ENCODE data around the gene TMEM259. TPM values are rescaled to one million over a fixed set of nuclear protein-coding genes. Genes with fewer than 3 reads are reported as not detected.

TMEM259 gene
- total and polyA plus RNA-seq, 8 donors, result 74.2 to 154 (median 101) TPM

DNA sequence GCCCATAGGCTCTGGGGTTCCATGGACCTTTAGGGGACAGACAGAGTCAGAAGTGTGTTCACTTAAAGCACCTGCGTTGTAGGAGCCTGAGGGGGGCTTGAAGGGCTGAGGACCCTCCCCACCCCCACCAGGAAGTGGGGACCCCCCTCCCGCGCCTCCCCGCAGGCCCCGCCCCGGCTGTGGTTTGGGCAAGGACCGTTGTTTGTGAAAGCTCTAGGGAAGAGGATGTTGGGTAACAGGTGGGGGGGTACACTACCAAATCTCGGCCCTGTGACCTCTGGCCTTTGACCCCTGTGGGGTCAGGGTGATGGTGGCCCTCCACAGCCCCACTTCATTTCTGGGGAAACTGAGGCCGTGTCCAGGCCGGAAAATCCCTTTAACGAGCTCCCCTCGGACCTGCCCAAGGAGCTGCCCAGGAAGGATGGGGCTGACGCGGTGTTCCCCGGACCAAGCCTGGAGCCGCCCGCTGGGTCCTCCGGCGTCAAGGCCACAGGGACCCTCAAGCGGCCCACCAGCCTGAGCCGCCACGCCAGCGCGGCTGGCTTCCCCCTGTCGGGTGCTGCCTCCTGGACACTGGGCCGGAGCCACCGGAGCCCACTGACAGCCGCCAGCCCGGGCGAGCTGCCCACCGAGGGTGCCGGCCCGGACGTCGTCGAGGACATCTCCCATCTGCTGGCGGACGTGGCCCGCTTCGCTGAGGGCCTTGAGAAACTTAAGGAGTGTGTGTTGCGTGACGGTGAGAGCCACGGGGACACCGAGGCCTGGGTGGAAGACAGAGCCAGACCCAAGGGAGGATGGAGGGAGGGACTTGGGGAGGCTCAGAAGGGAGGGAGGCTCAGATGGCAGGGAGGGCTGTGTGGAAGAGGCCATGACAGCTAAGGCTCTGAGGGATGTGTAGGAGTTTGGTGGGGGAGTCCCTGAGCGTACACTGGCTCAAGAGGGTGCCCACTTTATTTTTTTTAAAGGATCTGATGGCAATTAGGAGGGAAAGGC is 47.4 kb upstream of the TMEM259 start:
- Histone ChIP-seq H3K27ac (peak overlapping the region; percentile 75 to 92), H3K4me3 (peak overlapping the region; percentile 41 to 85), H3K36me3 (peaks cover 0 to 27% of the 10 kb centered on the region in 2 donors), H3K27me3 (peaks cover 10 to 41% of the 10 kb centered on the region in 2 donors), H3K9me3 (no peaks in the 10 kb centered on the region), H3K4me1 (peaks cover 6 to 89% of the 10 kb centered on the region in 2 donors)
- TF ChIP-seq, protein P1, sequence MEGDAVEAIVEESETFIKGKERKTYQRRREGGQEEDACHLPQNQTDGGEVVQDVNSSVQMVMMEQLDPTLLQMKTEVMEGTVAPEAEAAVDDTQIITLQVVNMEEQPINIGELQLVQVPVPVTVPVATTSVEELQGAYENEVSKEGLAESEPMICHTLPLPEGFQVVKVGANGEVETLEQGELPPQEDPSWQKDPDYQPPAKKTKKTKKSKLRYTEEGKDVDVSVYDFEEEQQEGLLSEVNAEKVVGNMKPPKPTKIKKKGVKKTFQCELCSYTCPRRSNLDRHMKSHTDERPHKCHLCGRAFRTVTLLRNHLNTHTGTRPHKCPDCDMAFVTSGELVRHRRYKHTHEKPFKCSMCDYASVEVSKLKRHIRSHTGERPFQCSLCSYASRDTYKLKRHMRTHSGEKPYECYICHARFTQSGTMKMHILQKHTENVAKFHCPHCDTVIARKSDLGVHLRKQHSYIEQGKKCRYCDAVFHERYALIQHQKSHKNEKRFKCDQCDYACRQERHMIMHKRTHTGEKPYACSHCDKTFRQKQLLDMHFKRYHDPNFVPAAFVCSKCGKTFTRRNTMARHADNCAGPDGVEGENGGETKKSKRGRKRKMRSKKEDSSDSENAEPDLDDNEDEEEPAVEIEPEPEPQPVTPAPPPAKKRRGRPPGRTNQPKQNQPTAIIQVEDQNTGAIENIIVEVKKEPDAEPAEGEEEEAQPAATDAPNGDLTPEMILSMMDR (IDR thresholded peaks at IDR 0.05), result no peak
- DNase-seq, result peak in 2 of 4 donors; percentile 68 to 92
- ATAC-seq, result no peak
- intact Hi-C loops (cut with DNase I), result no loop called here

DNA sequence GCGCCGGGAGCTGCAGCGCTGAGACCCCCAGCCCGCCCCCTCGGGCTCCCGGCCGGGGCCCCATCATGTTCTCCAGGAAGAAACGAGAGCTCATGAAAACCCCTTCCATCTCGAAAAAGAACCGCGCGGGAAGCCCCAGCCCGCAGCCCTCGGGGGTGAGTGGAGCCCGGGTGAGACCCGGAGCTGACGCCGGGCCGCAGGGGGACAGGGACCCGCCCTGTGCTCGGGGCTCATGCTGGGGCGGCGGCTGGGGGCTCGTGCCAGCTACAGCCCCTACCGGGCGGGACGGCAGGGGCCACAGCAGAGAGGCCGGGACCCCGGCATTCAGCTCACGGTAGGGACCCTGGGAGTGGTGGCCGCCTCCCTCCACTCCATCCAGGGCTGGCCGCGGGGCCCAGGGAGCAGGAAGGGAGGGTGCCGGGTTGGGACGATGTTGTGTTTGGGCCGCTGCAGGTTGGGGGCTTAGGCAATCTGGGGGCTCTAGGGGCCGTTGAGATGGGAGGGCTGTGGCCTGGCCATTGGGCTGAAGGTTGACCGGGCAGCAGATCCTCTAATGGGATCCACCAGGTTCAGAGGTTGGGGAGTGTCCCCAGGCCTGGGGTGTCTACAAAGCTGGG is 46.5 kb upstream of the TMEM259 start:
- peak overlapping the region; percentile 75 to 92 for H3K27ac ChIP-seq
- ATAC-seq (no peak), DNase-seq (no peak)
- intact Hi-C loops (cut with DNase I), result no loop called here
- H3K36me3 ChIP-seq, result peaks cover 0 to 19% of the 10 kb centered on the region in 2 donors
- H3K4me3 ChIP-seq, result peak overlapping the region; percentile 41 to 85
- no peaks in the 10 kb centered on the region for H3K9me3 ChIP-seq
- H3K27me3 ChIP-seq, result peaks cover 10 to 41% of the 10 kb centered on the region in 2 donors
- TF ChIP-seq, protein P1 (IDR thresholded peaks at IDR 0.05), result no peak
- peaks cover 6 to 82% of the 10 kb centered on the region in 2 donors for H3K4me1 ChIP-seq

DNA sequence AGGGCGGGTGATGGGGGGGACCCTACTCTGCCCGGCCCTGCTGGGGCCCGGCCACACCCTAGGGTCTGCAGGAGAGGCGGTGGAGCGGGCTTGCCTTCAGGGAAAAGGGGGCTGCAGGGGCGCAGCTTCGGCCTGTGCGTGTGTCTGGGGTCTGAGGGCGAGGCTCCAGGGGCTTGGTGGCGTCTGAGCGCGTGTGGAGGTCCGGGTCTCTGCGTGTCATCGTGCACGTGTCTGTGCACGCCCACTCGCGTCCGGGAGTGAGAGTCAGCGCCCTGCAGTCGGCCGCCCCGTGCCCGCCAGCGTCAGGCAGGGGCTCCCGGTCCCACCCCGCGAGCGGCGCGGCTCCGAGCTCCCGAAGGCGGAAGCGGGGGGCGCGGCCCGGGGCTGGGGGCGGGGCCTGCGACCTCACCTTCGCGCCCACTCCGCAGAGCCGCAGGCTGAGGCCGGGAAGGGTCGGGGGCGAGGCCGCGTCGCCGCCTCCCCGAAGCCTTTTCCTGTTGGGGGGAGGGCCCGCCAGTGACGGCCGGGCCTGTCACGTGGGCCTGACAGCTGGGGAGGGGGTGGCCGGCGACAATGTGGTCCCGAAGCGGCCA is 45.9 kb upstream of the TMEM259 start, which contains the start of gene ARHGAP45:
Gene ARHGAP45 (plus strand): TSS at position 420 of the 593 bp plus-strand sequence. CDS start 239 bp downstream, outside the sequence.
- peaks cover 10 to 41% of the 10 kb centered on the region in 2 donors for H3K27me3 ChIP-seq

DNA sequence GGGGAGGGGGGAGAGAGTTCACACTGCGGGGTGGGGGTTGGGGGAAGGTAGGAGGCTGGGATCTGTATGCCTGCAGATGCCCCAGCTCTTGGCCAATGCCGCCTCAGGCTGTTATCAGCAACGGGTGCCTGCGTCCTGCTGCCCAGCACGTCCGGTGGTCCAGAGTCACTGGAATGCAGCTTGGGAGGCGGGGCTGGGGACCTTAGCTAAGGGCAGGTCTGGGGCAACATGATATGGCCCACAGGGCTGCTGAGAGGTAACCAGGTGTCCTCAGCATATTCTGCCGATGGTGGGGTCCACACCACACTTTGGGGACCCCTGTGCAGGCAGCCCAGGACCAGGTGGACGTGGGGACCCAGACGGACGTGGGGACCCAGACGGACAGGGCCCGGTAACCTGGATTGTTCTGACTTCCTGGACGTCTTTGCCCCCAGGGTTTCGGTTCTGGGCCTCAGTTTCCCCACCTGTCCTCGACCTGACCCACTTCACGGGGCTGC is 45.4 kb upstream of the TMEM259 start:
- H3K4me1 ChIP-seq, result peaks cover 6 to 70% of the 10 kb centered on the region in 2 donors
- H3K4me3 ChIP-seq, result peak overlapping the region; percentile 41 to 85
- intact Hi-C loops (cut with DNase I), result no loop called here

More for the DNA sequence above, 45.9 kb upstream of the TMEM259 start, which contains the start of gene ARHGAP45:
- Histone ChIP-seq H3K4me1 (peaks cover 6 to 76% of the 10 kb centered on the region in 2 donors), H3K36me3 (peaks cover 0 to 13% of the 10 kb centered on the region in 2 donors), H3K27ac (peak within 1 kb of the TSS; percentile 75 to 92), H3K4me3 (peak within 1 kb of the TSS; percentile 41 to 85), H3K9me3 (no peaks in the 10 kb centered on the region)
- peak in 2 of 4 donors; percentile 70 to 93 for DNase-seq
- TF ChIP-seq, protein P1 (IDR thresholded peaks at IDR 0.05), result no peak
- peak; percentile 14 for ATAC-seq
- intact Hi-C loops (cut with DNase I), result no loop called here

More for the DNA sequence above, 45.4 kb upstream of the TMEM259 start:
- no peaks in the 10 kb centered on the region for H3K9me3 ChIP-seq
- peak overlapping the region in 1 of 2 donors; percentile 92 for H3K27ac ChIP-seq
- H3K27me3 ChIP-seq, result peaks cover 10 to 38% of the 10 kb centered on the region in 2 donors
- ATAC-seq (peak; percentile 7), DNase-seq (peak in 1 of 4 donors; percentile 85)
- TF ChIP-seq, protein P1 (IDR thresholded peaks at IDR 0.05), result no peak
- H3K36me3 ChIP-seq, result peaks cover 0 to 8% of the 10 kb centered on the region in 2 donors
